AML-193 (cell line): Measurements from ENCODE around the gene GPR83.
"Not testable (repeated sequence)": the region's sequence is repeated elsewhere in the genome, so short reads cannot be mapped to it uniquely, and the experiment has no call there.

Experiments
- DNase-seq, 2 experiments: peaks; one replicate each; lab custom pipeline; 2025; lab: John Stamatoyannopoulos, UW

GPR83 gene

DNA sequence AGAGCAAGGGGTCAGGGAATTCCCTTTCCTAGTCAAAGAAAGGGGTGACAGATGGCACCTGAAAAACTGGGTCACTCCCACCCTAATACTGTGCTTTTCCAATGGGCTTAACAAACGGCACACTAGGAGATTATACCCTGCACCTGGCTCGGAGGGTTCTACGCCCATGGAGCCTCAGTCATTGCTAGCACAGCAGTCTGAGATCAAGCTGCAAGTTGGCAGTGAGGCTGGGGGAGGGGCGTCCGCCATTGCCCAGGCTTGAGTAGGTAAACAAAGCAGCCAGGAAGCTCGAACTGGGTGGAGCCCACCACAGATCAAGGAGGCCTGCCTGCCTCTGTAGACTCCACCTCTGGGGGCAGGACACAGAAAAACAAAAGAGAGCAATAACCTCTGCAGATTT lies 30.6 kb downstream of the GPR83 start:
- not testable (repeated sequence) for DNase-seq

DNA sequence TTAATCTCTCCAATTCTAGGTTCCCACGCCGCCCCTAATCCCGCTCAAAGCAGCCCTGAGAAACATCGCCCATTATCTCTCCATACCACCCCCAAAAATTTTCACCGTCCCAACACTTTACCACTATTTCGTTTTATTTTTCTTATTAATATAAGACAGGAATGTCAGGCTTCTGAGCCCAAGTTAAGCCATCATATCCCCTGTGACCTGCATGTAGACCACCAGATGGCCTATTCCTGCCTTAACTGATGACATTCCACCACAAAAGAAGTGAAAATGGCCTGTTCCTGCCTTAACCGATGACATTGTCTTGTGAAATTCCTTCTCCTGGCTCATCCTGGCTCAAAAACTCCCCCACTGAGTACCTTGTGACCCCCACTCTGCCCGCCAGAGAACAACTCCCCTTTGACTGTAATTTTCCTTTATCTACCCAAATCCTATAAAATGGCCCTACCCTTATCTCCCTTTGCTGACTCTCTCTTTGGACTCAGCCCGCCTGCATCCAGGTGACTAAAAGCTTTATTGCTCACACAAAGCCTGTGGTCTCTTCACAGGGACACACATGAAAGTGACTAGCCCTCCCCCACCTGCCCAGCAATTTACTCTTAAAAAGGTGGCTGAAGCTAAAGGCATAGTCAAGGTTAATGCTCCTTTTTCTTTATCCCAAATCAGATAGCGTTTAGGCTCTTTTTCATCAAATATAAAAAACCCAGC lies 50.2 kb downstream of the GPR83 start:
- DNase-seq, result not testable (repeated sequence)

DNA sequence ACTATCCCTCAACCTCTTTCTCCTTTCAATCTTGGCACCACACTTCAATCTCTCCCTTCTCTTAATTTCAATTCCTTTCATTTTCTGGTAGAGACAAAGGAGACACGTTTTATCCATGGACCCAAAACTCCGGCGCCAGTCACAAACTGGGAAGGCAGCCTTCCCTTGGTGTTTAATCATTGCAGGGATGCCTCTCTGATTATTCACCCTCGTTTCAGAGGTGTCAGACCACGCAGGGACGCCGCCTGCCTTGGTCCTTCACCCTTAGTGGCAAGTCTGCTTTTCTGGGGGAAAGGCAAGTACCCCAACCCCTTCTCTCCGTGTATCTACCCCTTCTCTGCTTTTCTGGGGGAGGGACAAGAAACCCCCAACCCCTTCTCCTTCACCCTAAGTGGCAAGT lies 54.9 kb downstream of the GPR83 start:
- DNase-seq, result not testable (repeated sequence)

DNA sequence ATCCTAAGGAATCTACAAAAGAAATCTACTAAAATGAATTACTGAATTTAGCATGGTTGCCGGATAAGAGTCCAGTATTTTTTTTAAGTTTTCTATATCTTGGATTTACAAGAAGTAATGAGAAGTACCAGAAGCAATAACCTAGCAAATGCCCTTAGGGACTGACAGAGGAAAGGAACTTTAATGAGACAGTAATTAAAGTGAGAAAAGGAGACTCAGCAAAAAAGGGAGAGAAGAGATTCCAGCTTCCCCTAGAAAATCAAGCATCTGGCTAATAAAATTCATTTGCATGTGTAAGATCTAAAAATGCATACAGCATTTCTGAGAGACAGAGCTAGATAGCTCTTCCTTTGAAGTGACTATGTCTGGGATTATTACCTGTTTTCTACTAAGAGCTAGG lies 57.7 kb downstream of the GPR83 start:
- no peak for DNase-seq

DNA sequence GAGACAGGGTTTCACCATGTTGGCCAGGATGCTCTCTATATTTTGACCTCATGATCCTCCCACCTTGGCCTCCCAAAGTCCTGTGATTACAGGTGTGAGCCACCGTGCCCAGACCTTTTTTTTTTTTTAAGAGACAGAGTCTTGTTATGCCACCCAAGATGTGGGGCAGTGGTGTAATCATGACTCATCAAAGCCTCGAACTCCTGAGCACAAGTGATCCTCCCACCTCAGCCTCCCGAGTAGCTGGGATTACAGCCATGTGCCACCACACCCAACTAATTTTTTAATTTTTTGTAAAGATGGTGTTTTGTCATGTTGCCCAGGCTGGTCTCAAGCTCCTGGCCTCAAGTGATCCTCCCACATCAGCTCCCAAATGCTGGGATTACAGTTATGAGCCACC lies 59.0 kb downstream of the GPR83 start:
- DNase-seq, result no peak

DNA sequence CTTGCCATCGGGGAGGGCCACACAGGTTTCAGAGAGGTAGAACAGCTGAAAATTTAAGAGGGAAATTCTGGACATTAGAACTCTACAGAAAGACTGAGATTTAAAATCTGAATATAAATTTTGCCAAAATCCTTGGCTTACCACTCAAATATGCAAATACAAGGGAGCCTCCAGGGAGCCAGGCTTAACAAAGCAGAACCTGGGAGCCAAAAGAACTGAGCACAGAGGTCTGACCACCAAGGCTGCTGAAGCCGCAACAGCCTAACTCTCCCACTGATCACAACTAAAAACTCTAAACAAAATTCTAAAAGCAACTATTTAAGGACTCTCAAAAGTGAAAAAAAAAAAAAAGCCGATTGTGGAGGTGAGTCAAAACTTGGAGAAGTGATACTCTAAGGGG lies 62.6 kb downstream of the GPR83 start:
- no peak for DNase-seq

DNA sequence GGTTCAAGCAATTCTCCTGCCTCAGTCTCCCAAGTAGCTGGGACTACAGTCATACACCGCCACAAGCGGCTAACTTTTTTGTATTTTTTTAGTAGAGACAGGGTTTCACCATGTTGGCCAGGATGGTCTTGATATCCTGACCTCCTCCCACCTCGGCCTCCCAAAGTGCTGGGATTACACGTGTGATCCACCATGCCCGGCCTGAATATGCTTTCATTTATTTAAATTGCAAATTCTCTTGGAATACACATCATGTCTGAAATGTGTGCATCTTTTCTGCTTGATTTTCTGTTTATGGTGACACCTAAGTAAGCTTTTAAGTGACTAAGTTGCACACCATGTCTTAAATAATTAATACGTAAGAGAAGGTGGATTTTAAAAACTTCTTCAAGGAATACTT lies 65.2 kb downstream of the GPR83 start:
- DNase-seq, result no peak

DNA sequence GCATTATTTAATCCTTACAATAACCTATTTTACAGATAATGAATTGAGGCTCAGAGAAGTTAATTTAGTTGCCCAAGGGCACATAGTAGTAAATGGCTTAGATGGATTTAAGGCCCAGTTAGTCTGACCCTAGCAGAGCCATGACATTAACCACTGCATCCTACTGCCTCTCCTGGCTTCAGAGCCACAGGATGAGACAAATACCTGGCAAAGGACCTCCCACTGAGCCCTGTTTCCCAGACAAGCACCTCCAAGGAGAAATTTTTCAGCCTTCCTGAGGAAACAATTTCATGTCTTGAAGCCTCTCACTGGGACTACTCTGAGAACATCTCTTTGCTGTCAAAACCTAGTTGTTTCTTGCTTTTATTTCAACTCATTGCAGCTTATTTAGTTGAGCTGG lies 68.4 kb downstream of the GPR83 start:
- DNase-seq, result no peak

DNA sequence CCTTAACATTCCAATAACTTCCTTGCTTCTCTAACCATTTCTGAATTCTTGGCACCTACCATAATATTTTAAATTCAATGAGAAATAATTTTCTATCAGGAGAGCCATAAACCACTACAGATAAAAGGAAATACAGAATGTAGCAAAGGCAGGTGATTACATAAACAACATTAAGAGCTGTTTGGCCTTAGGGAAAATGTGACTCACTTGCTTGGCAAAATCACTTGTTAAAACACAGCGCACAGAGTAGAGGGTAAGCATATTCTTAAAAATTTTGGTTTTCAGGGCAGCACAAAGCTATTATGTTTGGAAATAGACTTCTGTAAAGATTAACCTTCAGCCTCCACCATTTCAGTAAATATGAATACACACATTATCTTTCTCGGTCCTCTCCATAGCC lies 70.4 kb downstream of the GPR83 start:
- DNase-seq, result no peak

DNA sequence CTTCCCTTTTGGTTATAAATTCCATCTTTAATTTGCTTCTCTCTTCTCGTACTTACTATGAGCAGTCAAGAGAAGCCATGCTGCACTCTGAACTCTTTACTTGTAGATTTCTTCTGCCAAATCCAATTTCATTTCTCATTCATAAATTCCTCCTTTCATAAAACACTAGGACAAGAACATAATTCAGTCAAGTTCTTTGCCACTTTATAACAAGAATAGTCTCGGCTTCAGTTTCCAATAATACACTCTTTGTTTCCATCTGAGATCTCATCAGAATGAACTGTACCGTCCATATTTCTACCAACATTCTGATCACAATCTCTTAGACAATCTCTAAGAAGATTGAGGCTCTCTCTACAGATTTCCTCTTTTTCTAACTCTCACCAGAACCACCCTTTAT lies 71.7 kb downstream of the GPR83 start:
- no peak for DNase-seq

DNA sequence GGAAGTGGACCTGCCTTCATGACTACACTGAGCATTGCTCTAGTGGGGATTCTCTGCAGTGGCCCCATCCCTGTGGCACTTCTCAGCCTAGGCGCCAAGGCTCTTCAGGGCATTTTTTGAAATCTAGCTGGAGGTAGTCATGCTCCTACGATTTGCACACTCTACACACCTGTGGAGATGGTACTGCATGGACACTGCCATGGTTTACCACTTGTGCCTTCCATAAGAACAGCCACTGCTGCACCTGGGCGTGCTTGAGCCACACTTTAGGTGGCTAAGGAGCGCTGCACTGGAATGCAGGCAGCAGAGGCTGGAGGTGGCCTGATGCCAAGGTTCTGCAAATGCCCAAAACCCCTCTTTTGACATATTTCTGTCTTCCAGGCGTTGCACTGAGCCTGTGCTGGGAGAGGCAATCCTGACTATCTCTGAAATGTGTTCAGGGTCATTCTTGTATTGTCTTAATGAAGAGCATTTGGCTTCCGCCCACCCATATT lies 72.6 kb downstream of the GPR83 start:
- DNase-seq, result no peak
